DMS53 treated with DMSO at 0.1 percent for 48 hours (cell line): ENCODE data around the gene PEA15.

Experiments used
- DNase-seq: peaks from one replicate; lab custom pipeline; 2025; ENCODE audit not compliant: unreplicated experiment; lab: John Stamatoyannopoulos, UW

PEA15 gene

DNA sequence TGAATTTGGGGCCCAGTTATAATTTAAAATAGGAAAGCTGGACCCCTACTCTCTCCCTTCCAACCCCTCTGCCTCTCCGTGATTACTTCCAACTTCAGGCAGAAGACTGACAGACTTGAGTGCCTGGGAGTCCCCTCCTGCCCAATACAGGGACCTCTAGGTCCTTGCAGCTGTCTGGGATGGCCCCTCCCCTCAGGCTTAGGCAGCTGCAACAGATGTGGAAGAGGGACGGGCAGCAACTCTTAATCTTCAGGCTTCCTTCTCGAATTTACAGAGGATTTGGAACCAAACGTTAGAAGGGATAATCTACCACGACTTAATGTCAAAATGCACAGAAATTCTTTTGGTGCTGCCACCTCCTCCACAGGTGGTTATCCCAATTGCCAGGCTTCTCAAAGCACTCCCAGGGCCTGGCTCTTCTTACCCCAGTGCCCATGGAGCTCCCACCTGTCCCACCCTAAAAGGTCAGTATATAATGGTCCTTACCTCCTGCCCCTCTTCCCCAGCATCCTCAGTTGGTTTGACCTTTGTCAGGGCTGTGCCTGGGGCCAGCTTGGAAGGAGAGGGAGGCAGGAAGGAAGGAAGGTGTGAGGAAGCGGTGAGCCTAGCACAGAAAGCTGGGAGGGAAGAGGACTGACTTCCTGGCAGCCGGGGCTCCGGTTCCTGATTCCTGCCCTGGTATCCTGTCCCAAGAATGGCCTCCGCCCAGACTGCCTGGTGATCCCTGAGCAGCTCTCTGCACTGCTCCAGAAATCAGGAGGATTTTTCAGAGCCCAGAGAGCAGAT lies 2.8 kb downstream of the PEA15 start:
- DNase-seq = no peak

DNA sequence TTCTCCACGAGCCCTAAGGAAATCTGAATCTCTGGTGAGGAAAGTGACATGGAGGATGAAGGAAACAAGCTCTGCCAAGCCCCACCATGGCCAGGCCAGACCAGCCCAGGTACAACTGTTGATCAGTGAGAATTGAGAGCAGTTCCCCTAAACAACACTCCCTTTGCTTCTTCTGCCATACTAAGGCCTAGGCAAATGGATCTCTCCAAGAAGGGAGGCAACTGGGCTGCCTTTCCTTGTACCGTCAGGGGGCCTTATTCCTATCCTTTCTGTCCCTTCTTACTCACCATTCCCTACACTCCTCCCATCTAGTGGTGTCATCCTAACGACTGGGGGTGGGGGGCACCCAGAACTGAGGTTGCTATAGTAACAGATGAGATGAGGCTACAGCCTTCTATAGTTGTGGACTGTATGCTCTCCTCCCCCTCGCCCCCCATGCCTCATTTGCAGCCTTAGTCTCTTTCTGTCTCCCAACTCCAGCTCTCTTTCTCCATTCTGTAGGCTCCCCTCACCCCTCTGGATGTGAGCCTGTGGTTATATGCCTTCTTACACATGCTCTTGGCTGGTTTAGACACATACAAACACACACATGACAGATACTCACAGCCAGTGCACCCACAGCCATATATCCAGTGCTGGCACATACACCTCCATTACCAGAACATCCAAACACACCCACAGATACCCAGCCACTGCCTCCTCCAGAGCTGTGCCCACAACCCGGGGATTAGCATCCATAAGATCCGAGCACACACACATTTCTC lies 3.6 kb downstream of the PEA15 start:
- DNase-seq = no peak

DNA sequence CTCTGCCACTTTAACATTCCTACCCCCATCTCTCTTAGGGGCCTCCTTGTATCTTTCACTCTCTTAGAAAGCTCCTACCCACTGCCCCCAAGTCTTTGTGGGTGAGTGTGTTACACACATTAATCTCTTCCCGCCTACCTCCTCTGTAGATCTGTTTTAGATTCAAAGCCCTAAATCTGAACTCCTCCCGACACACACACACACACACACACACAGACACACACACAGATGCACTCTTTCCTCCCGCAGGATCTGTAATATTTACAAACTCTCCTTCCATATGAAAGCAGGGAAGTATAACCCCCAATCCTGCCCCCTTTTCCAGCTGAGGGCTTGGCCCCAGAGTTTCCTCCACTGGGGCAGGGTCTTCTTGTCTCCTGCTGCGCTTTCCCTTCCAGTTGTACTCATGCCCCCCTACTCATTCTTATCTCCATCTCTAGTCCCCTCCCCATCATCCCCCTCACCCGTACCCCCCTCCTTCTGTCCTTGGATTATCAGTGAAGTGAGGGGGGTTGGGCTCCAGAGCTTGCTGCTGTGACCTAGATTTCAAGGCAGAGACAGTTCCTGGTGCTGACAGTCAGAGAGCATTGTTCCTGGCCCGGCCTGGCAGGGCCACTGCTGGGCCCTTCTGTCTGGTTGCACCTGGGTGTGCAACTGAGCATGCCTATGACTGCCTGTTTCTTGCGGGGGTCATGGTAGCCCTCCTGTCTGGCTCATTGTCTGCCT lies 4.3 kb downstream of the PEA15 start:
- no peak for DNase-seq

DNA sequence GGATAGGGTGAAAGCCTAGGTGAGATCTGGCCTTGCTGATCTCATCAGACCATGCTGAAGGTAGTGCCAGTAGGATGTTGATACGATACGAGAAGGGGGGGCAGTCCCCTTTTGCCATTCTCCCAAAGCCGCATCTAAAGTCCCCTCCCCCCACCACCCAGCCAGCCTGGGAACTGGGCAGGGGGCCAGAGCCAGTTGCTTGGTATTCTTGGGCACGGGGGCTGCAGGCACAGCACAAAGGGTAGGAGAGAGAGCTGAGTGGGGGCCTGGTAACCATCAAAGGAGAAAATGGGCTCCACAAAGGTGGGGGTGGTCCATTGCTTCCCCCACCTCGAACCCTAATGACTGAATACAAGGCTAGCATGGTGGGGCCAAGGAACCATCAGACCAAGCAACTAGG lies 5.4 kb downstream of the PEA15 start:
- no peak for DNase-seq

DNA sequence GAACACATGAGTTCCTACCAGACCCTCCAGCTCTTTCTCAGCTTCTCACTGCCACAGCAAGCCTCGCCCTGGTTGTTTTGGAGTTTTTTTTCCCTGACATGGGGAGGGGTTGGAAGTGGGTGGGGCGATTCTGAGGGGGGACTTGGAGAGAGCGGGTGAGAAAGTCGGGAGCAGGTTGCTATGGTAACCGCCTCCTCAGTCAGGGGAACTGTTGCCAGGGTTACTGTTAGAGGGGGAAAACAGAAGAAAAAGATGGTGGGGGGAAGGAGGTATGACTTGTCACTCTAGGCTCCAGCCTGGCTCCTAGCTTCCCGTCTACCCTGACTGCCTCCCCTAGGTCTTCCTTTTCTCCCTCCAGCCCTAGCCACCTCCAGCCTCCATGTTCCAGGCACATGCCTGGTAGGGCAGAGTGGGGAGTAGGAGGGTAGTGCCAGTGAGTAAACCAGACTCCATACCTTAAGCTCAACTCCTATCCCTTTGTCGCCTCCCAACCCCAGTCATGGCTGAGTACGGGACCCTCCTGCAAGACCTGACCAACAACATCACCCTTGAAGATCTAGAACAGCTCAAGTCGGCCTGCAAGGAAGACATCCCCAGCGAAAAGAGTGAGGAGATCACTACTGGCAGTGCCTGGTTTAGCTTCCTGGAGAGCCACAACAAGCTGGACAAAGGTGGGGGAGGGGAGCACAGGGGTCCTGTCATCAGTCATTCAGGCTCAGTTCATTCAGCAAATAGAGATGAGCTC lies 6.0 kb downstream of the PEA15 start:
- DNase-seq = no peak

- no peak for DNase-seq
Observed at GRCh38 chr1:160214481-160215140, 9.4 kb downstream of the PEA15 start.

- no peak for DNase-seq
Observed at GRCh38 chr1:160216301-160216700, 11.1 kb downstream of the PEA15 start.

GRCh38 chr1:160217481-160218051 lies 12.4 kb downstream of the PEA15 start:
- DNase-seq = no peak

GRCh38 chr1:160219062-160219929 lies 14.1 kb downstream of the PEA15 start:
- DNase-seq = peak; percentile 13

DNA sequence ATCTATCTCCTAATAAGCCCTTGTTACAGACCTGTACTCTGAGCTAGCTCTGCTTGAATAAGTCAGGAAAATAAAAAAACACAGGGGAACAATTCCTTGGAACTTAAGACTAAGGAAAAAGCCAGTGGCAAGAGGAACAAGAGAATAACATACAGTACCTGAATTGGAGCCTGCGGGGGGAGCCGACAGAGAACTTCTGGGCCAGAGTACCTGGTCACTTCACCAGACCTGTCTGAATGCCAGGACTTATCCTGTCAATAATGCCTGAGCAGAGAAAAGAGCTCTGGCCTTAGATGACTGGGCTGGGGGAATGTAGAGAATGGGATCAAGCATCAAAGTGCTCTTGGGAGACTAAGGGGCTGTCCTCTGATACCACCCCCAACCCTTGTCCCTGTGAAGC lies 15.1 kb downstream of the PEA15 start:
- no peak for DNase-seq

- DNase-seq = no peak
Observed at GRCh38 chr1:160221089-160221488, 15.9 kb downstream of the PEA15 start.

DNA sequence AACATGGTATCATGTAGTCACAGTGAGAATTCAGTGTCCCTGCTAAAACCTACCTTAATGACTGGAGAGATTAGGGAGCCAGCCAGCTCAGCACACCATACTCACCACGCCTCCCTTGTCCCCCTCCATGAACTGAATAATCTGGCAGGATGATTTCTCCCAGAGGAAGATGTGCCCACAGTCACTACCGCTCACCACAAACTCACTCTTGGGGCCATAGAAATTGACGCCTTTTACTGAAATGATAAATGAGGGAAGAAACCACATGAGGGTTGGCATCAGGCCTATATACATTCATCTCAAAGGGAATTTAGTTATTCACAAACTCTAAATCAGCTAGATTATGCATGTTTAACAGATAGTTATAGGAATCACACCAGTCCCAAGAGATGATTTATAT lies 17.4 kb downstream of the PEA15 start:
- DNase-seq = no peak

DNA sequence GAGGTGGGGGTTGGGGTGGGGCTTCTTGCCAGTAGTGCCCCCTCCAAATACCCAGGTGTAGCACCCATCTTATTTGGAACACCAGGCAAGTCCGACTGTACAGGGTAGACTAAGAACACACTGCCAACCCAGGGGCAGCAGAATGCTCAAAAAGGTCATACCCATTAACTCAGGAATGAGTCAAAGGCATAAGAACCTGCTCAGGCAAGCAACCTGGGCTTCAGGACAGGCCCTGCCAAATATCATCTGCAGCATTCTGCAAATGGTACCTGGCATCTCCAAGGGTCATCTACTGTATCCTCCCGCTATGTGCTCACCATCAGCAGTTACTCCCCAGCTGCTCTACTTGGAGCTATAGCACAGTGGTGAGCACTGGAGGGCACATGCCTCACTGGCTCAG lies 19.4 kb downstream of the PEA15 start:
- DNase-seq = no peak

- no peak for DNase-seq
Observed at GRCh38 chr1:160225345-160225744, 20.2 kb downstream of the PEA15 start.

DNA sequence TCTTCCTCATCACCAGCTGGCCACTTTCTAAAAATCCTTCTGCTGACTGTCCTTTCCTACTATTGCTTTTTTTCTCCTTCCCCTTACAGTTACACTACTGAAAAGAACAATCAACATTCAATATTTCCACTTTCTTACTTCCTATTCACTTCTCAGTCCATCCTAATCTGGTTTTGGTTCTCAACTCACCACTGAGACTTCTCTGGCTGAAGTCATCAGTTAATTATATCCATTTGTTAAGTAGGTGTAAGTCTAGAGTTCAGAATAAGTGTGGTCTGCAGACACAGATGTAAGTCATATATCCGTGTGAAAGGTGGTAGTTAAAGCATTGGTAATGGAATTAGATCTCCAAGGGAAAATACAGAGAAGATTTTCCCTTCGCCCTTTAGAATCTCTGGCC lies 21.4 kb downstream of the PEA15 start:
- no peak for DNase-seq

- no peak for DNase-seq
Observed at GRCh38 chr1:160227034-160227433, 21.9 kb downstream of the PEA15 start.

- DNase-seq = no peak
Observed at GRCh38 chr1:160227561-160227960, 22.4 kb downstream of the PEA15 start.

DNA sequence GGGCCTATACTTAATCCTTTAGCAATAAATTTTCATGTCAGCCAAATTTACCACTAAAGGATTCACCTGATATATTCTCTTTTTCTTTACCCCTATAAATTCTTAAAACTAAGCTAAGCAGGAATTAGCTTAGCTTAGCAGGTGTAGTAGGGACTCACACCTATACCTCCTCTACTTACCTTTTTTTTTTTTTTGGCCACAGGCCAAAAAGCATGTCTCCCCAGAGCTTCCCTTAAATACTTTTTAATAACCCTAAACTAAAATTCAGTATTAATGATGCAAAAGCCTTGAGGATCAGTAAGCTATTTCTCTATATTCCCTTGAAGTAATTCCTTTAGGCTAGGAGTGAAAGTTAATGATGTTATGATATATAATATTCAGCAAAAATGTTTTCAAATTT lies 23.2 kb downstream of the PEA15 start:
- no peak for DNase-seq

- no peak for DNase-seq
Observed at GRCh38 chr1:160232911-160233310, 27.7 kb downstream of the PEA15 start.
